NCI-H1694 treated with DMSO at 0.1 percent for 48 hours (cell line): Measurements from ENCODE around the gene FAM50A.
"Not testable (repeated sequence)": the region's sequence is repeated elsewhere in the genome, so short reads cannot be mapped to it uniquely, and the experiment has no call there.

Experiments used
- DNase-seq: peaks from one replicate; lab custom pipeline; 2025; lab: John Stamatoyannopoulos, UW

The FAM50A gene

GRCh38 chrX:154485150-154486051 is 41.5 kb downstream of the FAM50A start:
- no peak for DNase-seq

- no peak for DNase-seq
Measured at GRCh38 chrX:154486052-154486395, 42.1 kb downstream of the FAM50A start.

GRCh38 chrX:154486396-154487207 is 42.7 kb downstream of the FAM50A start, which contains the start of gene UBL4A:
Gene UBL4A (minus strand): TSS chrX:154486615. CDS start chrX:154486584, 31 bp downstream.
- DNase-seq: peak; percentile 31

- DNase-seq: no peak
Measured at GRCh38 chrX:154487518-154488290, 43.8 kb downstream of the FAM50A start.

GRCh38 chrX:154488336-154489075 is 44.6 kb downstream of the FAM50A start:
- no peak for DNase-seq

- no peak for DNase-seq
Measured at GRCh38 chrX:154489182-154489581, 45.2 kb downstream of the FAM50A start.

GRCh38 chrX:154490021-154490413 is 46.1 kb downstream of the FAM50A start:
- DNase-seq: no peak

- DNase-seq: peak; percentile 88
Measured at GRCh38 chrX:154490414-154491083, 46.6 kb downstream of the FAM50A start, which contains the start of gene SLC10A3. Gene SLC10A3 (minus strand): TSS chrX:154490629. CDS start chrX:154488940, 1,689 bp downstream.

GRCh38 chrX:154494715-154495114 is 50.8 kb downstream of the FAM50A start:
- no peak for DNase-seq

GRCh38 chrX:154495472-154495922 is 51.6 kb downstream of the FAM50A start:
- no peak for DNase-seq

GRCh38 chrX:154496591-154497137 is 52.7 kb downstream of the FAM50A start:
- DNase-seq: not testable (repeated sequence)
